GM18951 (cell line): ENCODE measurements around the gene SUSD3.
A peak's percentile ranks its signal among the peaks of the same experiment; 100 is the strongest.

Source experiments
- POLR2A ChIP-seq: IDR thresholded peaks from 4 replicates; pipeline ENCODE4 v1.6.1; 2011; ENCODE audit warnings: mild to moderate bottlenecking; ENCODE audit not compliant: insufficient read length, insufficient read depth; ENCODE audit errors: extremely low read depth
- in situ Hi-C: fragments of 300-500 bp; cut with MboI; formaldehyde crosslinking; loops from one replicate; pipeline ENCODE4 v1.12.0; 2022; ENCODE audit warnings: low sequenced_read_pairs, mixed read lengths, inconsistent platforms; ENCODE audit not compliant: unreplicated experiment

SUSD3 gene

GRCh38 chr9:93051680-93052089, 6.8 kb upstream of the SUSD3 start:
- no peak for TF ChIP-seq POLR2A
- in situ Hi-C loops: no loop called here

DNA sequence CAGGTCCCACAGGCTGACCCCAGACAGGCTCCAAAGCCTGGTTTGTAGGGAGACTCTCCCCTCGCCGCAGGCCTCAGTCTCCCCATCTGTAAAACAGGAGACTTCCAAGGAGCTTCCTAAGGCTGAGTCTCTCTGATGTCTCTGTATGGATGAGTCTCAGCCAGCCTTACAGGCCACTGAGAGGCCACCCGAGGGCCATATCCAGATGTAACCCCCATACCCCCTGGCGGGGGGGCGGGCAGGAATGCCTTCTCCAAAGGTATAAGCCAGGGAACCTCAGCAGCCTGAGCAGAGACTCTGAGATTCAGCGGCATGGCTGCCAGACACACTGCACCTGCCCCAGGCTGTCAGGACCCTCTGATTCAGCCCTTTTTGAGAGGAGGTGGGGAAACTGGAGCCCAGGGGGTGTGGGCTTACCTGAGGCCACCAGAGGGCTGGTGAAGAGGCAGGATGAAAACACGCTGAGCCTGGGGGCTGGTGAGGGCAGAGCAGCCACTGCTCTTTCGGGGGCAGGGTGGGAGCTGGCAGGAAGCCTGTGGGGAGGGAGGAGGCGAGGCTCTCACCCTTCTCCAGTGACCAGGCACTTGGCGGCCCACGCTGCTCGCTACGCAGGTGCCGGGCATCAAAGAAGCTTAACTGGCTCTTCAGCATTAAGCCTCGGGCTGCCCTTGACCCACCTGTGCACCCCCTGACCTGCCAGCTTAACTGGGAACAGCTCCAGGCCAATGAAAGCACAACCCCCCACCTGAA, 5.5 kb upstream of the SUSD3 start:
- in situ Hi-C loops: no loop called here
- no peak for TF ChIP-seq POLR2A

DNA sequence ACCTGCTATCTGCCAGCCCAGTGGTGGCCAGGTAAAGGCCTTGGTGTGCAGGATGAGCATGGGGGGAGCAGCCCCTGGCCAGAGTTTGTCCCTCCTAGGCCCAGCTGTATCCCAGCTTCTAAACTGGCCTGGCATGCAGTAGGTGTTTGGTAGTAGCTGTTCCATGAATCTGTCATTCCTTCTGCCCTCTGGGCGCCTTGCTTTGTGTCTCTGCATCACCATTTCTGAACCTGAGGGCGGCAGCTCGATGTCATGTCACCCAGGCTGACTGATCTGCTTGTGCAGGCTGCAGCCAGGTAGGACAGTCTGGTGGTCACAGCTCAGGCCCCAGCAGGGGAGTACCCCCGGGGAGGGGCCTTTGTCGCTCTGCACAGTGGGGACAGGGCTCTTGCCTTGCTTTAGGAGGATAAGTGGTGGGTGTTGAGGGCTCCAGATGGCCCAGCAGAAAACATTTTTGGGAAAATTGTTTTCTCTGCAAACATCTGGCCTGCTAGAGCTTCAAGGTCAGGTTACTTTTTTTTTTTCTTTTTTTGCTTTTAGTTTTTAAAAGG, 4.6 kb upstream of the SUSD3 start:
- in situ Hi-C loops: no loop called here

DNA sequence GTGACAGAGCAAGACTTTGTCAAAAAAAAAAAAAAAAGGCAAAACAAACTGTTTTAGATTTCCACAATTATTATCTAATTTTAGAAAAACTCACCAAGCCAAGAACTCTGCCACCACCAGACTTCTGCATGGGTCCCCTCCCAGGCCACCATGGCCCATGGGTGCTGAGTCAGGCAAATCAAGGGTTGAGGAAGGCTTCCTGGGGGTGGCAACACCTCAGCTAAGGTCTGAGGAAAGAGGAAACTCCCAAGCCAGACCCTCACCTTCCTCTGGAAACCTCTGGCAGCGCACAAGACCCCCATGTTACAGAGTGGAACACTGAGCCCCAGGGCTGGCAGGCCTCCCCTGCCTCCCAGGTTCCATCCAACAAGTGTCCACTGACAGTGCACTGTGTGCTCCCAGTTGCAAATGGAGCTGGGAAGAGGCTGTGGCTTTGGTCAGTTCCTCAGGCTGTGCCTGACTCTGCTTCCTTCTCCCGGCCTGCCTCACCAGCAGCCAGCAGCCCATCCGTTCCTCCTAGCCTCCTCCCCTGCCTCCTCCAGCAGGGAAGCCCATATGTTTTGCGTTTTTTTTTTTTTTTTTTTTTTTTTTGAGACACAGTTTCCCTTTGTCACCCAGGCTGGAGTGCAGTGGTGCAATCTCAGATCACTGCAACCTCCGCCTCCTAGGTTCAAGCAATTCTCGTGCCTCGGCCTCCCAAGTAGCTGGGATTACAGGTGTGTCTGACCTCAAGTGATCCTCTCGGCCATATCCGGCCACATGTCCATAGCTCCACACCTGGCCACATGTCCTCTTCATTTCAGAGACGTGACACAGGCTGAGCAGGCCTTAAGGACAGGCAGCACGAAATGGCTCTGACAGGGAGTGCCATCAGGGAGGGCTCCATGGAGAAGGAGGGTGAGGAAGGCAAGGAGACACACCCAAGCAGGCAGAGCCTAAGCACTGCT, 3.5 kb upstream of the SUSD3 start:
- in situ Hi-C loops: no loop called here
- no peak for TF ChIP-seq POLR2A

More for the DNA sequence above, 4.6 kb upstream of the SUSD3 start:
- no peak for TF ChIP-seq POLR2A

DNA sequence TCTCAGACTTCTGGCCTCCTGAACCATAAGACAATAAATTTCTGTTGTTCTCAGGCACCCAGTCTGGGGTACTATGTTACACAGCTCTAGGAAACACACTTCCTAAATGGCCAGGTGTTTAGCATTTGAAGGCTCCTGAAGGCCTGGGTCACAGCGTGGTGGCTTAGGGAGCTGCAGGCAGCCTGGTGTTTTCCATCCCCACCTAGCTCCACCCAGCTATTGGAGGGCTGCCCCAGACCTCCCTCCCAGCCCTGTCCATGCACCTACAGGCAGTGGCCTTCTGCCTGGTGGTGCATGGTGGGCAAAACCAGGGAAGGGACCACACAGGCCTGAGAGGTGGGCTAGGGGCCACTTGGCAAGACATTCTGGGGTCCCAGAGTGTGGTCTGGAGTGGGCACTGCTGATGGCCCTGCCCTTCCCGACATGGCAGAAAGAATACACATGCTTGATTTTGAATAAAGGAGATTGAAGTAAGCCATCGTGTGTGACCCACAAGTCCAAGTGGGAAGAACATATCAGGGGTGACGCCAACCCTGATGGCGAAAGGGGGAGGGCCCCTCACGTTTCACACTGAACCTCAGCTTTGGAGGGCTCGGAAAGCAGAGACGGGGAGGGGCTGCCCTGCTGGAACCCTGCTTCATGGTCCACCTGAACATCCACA, 1.3 kb upstream of the SUSD3 start:
- TF ChIP-seq POLR2A: no peak
- in situ Hi-C loops: no loop called here

- in situ Hi-C loops: no loop called here
- TF ChIP-seq POLR2A: no peak
Measured at GRCh38 chr9:93057703-93058354, 672 bp upstream of the SUSD3 start.

DNA sequence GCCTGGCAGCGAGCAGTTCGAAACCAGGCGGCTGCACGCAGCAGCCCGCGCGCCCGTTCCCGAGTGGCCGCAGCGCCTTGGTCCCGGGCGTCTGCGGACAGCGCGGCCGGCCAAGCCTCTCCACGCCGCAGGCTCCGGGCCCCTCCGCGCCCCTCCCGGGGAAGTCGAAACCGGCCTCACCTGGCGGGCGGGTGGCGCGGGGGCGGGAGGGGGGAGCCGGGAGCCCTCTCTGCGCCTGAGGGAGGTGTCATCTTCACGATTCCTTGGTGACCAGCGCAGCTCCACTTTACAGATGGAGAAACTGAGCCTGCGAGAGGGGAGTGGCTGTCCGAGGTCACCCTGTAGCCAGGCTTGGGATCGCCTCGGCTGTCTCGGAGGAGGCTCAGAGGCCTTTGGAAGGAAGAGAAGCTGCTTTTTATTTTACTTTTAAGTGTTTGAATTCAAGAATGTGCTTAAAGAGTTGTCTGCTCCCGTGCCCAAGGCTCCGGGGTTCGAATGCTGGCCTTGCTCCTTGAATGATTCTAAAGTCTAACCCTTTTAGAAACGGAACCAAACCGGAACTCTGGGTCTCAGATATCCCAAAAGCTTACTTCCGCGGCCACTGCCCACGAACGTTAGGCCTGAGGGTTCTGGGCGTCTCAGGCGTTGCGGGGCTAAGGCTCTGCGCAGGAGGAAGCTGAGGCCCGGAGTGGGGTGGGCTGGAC, 662 bp downstream of the SUSD3 start:
- in situ Hi-C loops: no loop called here
- TF ChIP-seq POLR2A: peak; percentile 40

GRCh38 chr9:93059715-93060578, 1.4 kb downstream of the SUSD3 start:
- in situ Hi-C loops: no loop called here

DNA sequence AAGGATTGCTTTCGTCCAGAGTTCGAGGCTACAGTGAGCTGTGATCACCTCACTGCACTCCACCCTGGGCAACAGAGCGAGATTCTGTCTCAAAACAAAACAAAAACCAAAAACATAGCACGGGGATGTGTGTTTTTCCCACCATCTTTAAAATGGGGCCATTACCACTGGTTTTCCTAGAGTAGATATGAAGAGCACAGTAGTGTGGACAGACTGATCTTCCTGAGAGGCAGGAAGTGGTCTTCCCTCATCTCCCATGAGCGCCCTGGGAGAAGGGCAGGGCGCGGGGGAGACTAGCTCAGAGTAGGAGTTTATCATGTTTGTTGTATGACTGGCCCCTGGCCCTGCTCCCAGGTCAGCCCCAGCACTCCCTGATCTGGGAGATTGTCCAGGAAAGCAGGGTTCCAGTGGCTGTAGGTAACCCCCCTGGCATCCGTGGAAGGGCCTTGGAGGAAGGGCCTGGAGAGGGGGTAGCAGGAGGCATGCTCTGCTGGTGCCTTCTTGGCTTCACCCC, 2.3 kb downstream of the SUSD3 start:
- no peak for TF ChIP-seq POLR2A
- in situ Hi-C loops: no loop called here

More at GRCh38 chr9:93059715-93060578, 1.4 kb downstream of the SUSD3 start:
- TF ChIP-seq POLR2A: no peak

DNA sequence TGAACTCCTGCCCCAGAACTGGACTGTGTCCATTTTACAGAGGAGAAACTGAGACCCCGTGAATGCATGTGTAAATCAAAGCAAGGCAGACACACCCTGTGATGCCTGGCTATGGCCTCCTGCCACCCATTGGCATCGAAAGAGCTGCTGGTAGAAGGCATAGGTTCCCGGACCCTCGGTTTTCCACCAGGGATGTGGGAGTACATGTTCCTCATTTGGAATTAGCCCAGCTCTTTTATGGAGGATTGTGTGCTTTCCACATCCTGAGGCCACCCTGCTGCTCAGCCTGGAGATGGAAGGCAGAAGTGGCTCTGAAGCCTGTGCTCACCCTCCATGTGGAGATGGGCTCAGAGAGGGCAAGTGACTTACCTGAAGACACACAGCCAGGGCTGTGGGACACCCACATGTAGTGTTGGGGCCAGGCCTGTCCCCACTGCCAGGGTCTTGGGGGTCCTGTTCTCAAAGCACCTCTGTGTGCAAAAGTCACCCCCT, 2.8 kb downstream of the SUSD3 start:
- TF ChIP-seq POLR2A: no peak
- in situ Hi-C loops: no loop called here
